HG02759 (cell line): Measurements from ENCODE around the gene CXCR5.

ENCODE experiments used
- ATAC-seq: cut with Tn5 transposase; IDR thresholded peaks from one replicate; pipeline ENCODE4 v1.9.1; 2021; ENCODE audit warnings: mild to moderate bottlenecking, moderate library complexity; ENCODE audit not compliant: unreplicated experiment

Gene CXCR5

GRCh38 chr11:118897721-118898310 lies 14.1 kb downstream of the CXCR5 start:
- no peak for ATAC-seq

- ATAC-seq, result no peak
Observed at GRCh38 chr11:118898400-118899295, 15.0 kb downstream of the CXCR5 start.

DNA sequence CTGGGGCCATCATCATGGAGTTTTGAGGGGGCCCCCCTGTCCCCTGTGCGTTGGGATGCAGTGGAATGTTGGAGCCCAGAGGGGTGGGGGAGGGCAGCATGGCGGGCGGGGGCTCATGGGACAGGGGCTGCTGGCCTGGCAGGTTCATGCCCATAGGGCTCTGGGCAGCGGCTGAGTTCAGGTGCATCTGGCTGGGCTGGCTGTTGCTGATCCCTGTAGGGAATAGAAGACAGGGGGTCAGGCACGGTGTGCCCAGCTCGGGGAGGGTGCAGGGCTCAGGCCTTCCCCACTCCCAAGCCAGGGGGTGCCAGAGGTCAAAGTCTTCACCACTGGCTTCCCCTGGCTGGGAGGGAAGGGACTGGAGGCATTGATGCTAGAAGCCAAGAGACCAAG lies 15.6 kb downstream of the CXCR5 start:
- ATAC-seq, result no peak

GRCh38 chr11:118899706-118900360 lies 16.1 kb downstream of the CXCR5 start:
- ATAC-seq, result no peak

- no peak for ATAC-seq
Observed at GRCh38 chr11:118900535-118901384, 17.1 kb downstream of the CXCR5 start.

DNA sequence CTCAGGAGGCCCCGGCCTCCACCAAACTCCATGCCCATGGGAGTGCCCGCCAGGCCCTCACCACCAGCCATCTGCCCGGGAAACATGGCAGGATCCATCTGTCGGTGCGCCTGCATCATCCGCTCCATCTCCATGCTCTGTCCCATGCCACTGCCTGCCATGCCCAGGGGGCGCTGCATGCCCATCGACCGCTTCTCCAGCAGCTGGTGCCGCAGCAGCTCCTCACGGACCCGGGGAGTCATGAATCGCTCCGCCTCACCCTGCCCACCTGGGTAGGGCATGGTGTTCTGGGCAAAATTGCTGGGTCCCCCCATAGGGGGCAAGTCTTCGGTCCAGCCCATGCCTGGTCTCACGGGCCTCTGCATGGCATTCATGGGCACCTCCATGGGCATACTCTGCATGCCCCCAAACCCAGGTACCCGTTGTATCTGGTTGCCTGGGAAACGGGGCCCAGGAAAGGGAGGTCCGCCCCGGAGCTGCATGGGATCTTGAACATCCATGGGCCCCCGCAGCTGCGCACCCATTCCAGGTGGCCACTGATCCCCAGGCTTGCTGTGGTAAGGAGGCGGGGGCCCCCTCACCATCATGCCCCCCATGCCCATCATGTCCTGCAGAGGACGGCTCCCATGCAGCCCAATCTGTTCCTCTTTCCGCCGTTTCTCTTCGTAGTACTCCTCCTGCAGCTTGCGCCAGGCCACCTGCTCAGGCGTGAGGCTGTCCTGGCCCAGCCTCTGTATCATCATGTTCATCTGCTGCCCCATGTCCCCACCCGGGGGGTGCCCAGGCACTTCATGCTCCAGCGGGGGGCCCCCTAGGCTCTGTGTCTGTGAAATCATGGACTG lies 18.0 kb downstream of the CXCR5 start:
- ATAC-seq, result no peak

- no peak for ATAC-seq
Observed at GRCh38 chr11:118902336-118903203, 18.9 kb downstream of the CXCR5 start.

- ATAC-seq, result no peak
Observed at GRCh38 chr11:118903204-118904015, 19.7 kb downstream of the CXCR5 start.

GRCh38 chr11:118907051-118908042 lies 23.7 kb downstream of the CXCR5 start:
- no peak for ATAC-seq

- no peak for ATAC-seq
Observed at GRCh38 chr11:118908264-118908663, 24.6 kb downstream of the CXCR5 start.

DNA sequence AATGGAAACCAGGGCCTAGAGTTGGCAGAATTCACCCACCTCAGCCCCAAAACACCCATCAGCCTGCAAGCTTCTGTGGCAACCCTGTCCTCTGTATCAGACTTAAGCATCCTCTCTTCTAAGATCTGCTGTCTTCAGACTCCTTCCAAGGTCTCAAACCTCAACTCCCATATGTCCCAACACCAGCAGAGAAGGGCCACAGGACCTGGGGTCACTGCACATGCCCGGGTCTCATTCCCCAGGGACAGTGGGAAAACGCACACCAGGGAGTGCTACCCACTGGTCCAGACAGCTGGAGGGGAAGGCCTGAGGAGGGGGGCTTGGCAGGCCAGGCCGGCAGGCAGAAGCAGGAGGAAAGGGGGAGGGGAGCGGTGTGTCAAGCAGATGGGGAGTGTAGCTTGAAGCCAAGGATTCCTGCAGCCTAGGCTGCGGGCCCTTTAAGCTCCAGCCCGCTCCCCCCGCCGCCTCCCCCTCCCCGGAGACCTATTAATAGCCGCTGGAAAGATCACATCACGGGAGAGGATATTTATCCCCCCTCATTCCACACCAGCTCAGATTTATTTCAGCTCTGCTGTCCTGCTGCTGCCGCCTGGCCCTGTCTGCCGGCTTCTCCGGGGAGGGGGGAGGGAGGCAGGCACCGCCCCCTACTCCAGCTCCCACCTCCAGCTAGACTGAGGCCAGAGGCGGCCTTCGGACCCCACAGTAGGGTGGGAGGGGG lies 25.4 kb downstream of the CXCR5 start:
- no peak for ATAC-seq

- no peak for ATAC-seq
Observed at GRCh38 chr11:118909619-118910308, 26.1 kb downstream of the CXCR5 start.

GRCh38 chr11:118910309-118911112 lies 26.8 kb downstream of the CXCR5 start:
- ATAC-seq, result no peak

- ATAC-seq, result no peak
Observed at GRCh38 chr11:118911113-118911879, 27.6 kb downstream of the CXCR5 start.
